ENCODE measurements around the gene ZC3H6. TPM values are rescaled to one million over a fixed set of nuclear protein-coding genes. Genes with fewer than 3 reads are reported as not detected.
"Not testable (repeated sequence)": the region's sequence is repeated elsewhere in the genome, so short reads cannot be mapped to it uniquely, and the experiment has no call there.

Gene ZC3H6
- total RNA-seq, 2 donors from 2014 or later = 12.7 to 16.9 TPM

GRCh38 chr2:112342067-112342550 lies 66.7 kb downstream of the ZC3H6 start:
- Histone ChIP-seq H3K27me3 (no peaks in the 10 kb centered on the region), H3K27ac (no peak overlapping the region), H3K4me3 (no peak overlapping the region), H3K36me3 (no peaks in the 10 kb centered on the region), H3K4me1 (no peaks in the 10 kb centered on the region), H3K9me3 (no peaks in the 10 kb centered on the region)
- no peak for DNase-seq (ENCODE audit: low spot score)
- no peak for TF ChIP-seq CTCF (IDR thresholded peaks at IDR 0.05)

- H3K4me1 ChIP-seq = no peaks in the 10 kb centered on the region
- H3K27me3 ChIP-seq = no peaks in the 10 kb centered on the region
- no peak for TF ChIP-seq CTCF (IDR thresholded peaks at IDR 0.05)
- no peaks in the 10 kb centered on the region for H3K36me3 ChIP-seq
- no peak overlapping the region for H3K4me3 ChIP-seq
- no peaks in the 10 kb centered on the region for H3K9me3 ChIP-seq
- no peak overlapping the region for H3K27ac ChIP-seq
- no peak for DNase-seq (ENCODE audit: low spot score)
Measured at GRCh38 chr2:112343827-112344585, 68.6 kb downstream of the ZC3H6 start.

GRCh38 chr2:112345030-112346027 lies 69.9 kb downstream of the ZC3H6 start:
- no peak for TF ChIP-seq CTCF (IDR thresholded peaks at IDR 0.05)
- Histone ChIP-seq H3K36me3 (no peaks in the 10 kb centered on the region), H3K27ac (no peak overlapping the region), H3K9me3 (no peaks in the 10 kb centered on the region), H3K4me1 (no peaks in the 10 kb centered on the region), H3K27me3 (no peaks in the 10 kb centered on the region), H3K4me3 (no peak overlapping the region)
- DNase-seq (ENCODE audit: low spot score) = no peak

- H3K4me3 ChIP-seq; H3K36me3 ChIP-seq; H3K4me1 ChIP-seq; H3K27me3 ChIP-seq; H3K27ac ChIP-seq; DNase-seq (ENCODE audit: low spot score); H3K9me3 ChIP-seq: not testable (repeated sequence)
Measured at GRCh38 chr2:112352292-112352691, 76.9 kb downstream of the ZC3H6 start.

GRCh38 chr2:112352809-112353603 lies 77.6 kb downstream of the ZC3H6 start:
- H3K36me3 ChIP-seq; H3K4me1 ChIP-seq; H3K27me3 ChIP-seq; H3K9me3 ChIP-seq; H3K4me3 ChIP-seq; DNase-seq (ENCODE audit: low spot score); H3K27ac ChIP-seq: not testable (repeated sequence)

- H3K4me1 ChIP-seq; H3K27ac ChIP-seq; H3K36me3 ChIP-seq; H3K27me3 ChIP-seq; H3K4me3 ChIP-seq; DNase-seq (ENCODE audit: low spot score); H3K9me3 ChIP-seq: not testable (repeated sequence)
Measured at GRCh38 chr2:112354335-112354734, 78.9 kb downstream of the ZC3H6 start.

GRCh38 chr2:112360055-112360454 lies 84.7 kb downstream of the ZC3H6 start:
- not testable (repeated sequence) for H3K36me3 ChIP-seq; DNase-seq (ENCODE audit: low spot score); H3K27ac ChIP-seq; H3K4me3 ChIP-seq; H3K27me3 ChIP-seq; H3K9me3 ChIP-seq; H3K4me1 ChIP-seq

Other genes with a start within 250 kb of the ZC3H6 start
- 1 to 10 TPM; 7.7 to 8.8 TPM for gene TMEM87B, start 220.3 kb upstream of the ZC3H6 start, total RNA-seq
- gene FBLN7, start 137.2 kb upstream of the ZC3H6 start, total RNA-seq = 1 to 10 TPM in 1 of 2 donors, under 1 TPM in 1; 0.86 to 3.5 TPM
- 1 to 10 TPM; 5.2 to 7.2 TPM for gene ZC3H8, start 20.6 kb upstream of the ZC3H6 start, total RNA-seq
- gene RGPD8, start 158.0 kb downstream of the ZC3H6 start, total RNA-seq = 1 to 10 TPM; 8.3 to 8.7 TPM
- 10 to 100 TPM; 24.9 to 32.4 TPM for gene TTL, start 206.6 kb downstream of the ZC3H6 start, total RNA-seq

Measured in right atrium auricular region (tissue), 2 donors.